Measurements from ENCODE around the gene ZCCHC4.

ZCCHC4 gene

DNA sequence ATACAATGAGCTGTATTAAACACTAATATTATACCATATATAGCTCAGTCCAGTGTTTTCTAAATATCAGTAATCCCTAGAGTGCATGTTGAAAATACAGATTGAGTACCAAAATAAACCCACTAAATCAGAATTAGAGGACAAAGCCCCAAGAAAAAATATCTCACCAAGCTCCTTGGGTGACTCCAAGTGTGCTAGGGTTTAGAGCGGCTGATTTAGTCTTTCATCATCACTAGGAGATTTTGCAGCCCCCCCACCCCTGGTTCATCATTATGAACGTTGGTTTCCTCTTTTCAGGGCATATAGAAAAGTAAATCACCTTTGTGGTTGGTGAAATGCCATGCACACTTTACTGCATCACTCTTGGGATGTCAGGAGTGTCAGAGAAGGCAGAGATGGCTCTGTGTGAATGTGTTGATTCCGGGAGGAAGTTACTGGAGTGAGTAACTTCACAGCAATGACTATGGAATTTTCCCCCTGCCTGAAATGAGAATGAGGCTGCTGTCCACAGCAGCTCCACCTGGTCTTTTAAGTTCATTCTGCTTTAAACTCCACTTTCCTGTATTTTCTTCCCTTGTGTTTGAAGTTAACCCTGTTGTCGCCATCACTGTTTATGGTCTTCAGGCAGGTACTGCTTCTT lies 39.3 kb downstream of the ZCCHC4 start:
- peak; percentile 93 for ATAC-seq
- TF ChIP-seq SNAI2 (CRISPR knock-in tag; IDR thresholded peaks at IDR 0.05) (no peak), ARNTL (CRISPR knock-in tag; IDR thresholded peaks at IDR 0.05; ENCODE audit: borderline replicate concordance, low read depth) (no peak), ZFP30 (CRISPR knock-in tag; IDR thresholded peaks at IDR 0.05) (no peak), ZNF70 (CRISPR knock-in tag; IDR thresholded peaks at IDR 0.05) (no peak), ZFP3 (CRISPR knock-in tag; IDR thresholded peaks at IDR 0.05) (no peak), PPARA (CRISPR knock-in tag; IDR thresholded peaks at IDR 0.05; ENCODE audit: borderline replicate concordance) (no peak), BACH2 (CRISPR knock-in tag; IDR thresholded peaks at IDR 0.05; ENCODE audit: borderline replicate concordance) (no peak), TCF4 (CRISPR knock-in tag; IDR thresholded peaks at IDR 0.05; ENCODE audit: borderline replicate concordance) (no peak), GLIS3 (CRISPR knock-in tag; IDR thresholded peaks at IDR 0.05) (no peak), OSR1 (CRISPR knock-in tag; IDR thresholded peaks at IDR 0.05) (no peak), ZNF8 (CRISPR knock-in tag; IDR thresholded peaks at IDR 0.05) (no peak), ZC3H10 (CRISPR knock-in tag; IDR thresholded peaks at IDR 0.05) (no peak), ESRRG (CRISPR knock-in tag; IDR thresholded peaks at IDR 0.05) (no peak), ISL1 (CRISPR knock-in tag; IDR thresholded peaks at IDR 0.05) (no peak)
- TF ChIP-seq, protein P1, sequence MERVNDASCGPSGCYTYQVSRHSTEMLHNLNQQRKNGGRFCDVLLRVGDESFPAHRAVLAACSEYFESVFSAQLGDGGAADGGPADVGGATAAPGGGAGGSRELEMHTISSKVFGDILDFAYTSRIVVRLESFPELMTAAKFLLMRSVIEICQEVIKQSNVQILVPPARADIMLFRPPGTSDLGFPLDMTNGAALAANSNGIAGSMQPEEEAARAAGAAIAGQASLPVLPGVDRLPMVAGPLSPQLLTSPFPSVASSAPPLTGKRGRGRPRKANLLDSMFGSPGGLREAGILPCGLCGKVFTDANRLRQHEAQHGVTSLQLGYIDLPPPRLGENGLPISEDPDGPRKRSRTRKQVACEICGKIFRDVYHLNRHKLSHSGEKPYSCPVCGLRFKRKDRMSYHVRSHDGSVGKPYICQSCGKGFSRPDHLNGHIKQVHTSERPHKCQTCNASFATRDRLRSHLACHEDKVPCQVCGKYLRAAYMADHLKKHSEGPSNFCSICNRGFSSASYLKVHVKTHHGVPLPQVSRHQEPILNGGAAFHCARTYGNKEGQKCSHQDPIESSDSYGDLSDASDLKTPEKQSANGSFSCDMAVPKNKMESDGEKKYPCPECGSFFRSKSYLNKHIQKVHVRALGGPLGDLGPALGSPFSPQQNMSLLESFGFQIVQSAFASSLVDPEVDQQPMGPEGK (CRISPR knock-in tag; IDR thresholded peaks at IDR 0.05; ENCODE audit: borderline replicate concordance) = no peak
- TF ChIP-seq, protein P2, sequence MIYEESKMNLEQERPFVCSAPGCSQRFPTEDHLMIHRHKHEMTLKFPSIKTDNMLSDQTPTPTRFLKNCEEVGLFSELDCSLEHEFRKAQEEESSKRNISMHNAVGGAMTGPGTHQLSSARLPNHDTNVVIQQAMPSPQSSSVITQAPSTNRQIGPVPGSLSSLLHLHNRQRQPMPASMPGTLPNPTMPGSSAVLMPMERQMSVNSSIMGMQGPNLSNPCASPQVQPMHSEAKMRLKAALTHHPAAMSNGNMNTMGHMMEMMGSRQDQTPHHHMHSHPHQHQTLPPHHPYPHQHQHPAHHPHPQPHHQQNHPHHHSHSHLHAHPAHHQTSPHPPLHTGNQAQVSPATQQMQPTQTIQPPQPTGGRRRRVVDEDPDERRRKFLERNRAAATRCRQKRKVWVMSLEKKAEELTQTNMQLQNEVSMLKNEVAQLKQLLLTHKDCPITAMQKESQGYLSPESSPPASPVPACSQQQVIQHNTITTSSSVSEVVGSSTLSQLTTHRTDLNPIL (CRISPR knock-in tag; IDR thresholded peaks at IDR 0.05; ENCODE audit: low read depth) = no peak

DNA sequence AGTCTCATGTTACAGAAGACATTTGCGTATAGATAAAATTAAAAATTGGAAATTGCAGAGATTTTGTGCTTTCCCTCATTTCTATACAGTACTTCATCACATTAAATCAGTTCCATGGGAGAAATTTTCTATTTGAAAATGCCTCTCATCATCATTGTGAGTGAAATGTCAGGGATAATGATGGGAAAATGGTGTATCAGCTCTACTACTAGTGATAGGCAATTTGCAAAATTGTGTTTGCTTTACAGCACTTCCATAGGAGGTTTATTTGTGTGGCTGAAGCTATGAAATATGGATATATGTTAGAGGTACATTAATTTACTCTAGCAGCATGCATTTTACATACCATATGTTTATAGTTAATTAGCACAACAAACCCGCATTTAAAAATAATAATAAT lies 43.5 kb downstream of the ZCCHC4 start:
- ATAC-seq = no peak
- TF ChIP-seq ZNF70 (CRISPR knock-in tag; IDR thresholded peaks at IDR 0.05) = no peak
- TF ChIP-seq ZNF565 (CRISPR knock-in tag; conservative IDR thresholded peaks at IDR 0.05; ENCODE audit: low read depth) = no peak
- TF ChIP-seq, protein P1 (CRISPR knock-in tag; IDR thresholded peaks at IDR 0.05; ENCODE audit: borderline replicate concordance) = no peak
- no peak for TF ChIP-seq TOX (CRISPR knock-in tag; IDR thresholded peaks at IDR 0.05; ENCODE audit: borderline replicate concordance)
- TF ChIP-seq GLIS3 (CRISPR knock-in tag; IDR thresholded peaks at IDR 0.05) = no peak
- no peak for TF ChIP-seq ZFP3 (CRISPR knock-in tag; IDR thresholded peaks at IDR 0.05)

DNA sequence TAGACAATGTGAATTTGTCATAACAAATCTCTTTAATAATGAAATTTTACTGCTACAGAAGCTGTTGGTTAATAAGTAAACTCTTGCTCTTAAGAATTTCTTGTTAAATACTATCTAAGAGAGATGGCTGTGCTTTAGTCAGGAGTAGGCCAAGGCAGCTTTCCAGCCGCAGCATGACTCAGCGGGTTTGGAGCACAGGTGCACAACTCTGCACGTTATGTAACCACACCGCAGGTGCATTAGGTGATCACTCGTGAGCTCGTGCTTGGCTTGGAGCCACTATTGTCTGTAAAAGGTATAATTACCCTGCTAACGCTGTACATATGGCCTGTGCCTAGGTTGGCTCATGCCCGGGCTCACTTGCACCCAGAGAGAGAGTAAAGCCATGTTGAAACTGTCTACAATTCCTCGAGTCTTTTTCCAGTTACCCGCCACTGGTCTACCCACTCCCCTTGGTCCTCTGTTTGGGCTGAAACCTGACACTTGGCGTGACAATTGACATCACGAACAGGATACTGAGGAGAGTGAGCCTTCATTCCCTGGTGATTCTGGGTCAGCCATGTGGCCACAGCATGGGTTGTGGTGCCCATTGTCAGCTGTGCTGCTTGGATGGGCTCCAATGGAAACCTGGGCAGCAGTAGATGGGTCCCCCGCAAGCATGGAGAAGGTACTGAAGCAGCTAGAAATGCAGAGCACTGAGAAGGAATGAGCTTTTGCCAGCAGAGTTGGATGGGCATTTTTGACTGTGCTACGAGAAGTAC lies 46.1 kb downstream of the ZCCHC4 start:
- TF ChIP-seq ZFP3 (CRISPR knock-in tag; IDR thresholded peaks at IDR 0.05) (no peak), CSDC2 (CRISPR knock-in tag; IDR thresholded peaks at IDR 0.05) (no peak)
- TF ChIP-seq, protein P3, sequence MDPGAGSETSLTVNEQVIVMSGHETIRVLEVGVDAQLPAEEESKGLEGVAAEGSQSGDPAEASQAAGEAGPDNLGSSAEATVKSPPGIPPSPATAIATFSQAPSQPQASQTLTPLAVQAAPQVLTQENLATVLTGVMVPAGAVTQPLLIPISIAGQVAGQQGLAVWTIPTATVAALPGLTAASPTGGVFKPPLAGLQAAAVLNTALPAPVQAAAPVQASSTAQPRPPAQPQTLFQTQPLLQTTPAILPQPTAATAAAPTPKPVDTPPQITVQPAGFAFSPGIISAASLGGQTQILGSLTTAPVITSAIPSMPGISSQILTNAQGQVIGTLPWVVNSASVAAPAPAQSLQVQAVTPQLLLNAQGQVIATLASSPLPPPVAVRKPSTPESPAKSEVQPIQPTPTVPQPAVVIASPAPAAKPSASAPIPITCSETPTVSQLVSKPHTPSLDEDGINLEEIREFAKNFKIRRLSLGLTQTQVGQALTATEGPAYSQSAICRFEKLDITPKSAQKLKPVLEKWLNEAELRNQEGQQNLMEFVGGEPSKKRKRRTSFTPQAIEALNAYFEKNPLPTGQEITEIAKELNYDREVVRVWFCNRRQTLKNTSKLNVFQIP (CRISPR knock-in tag; IDR thresholded peaks at IDR 0.05; ENCODE audit: borderline replicate concordance, low read depth) = no peak
- no peak for ATAC-seq

DNA sequence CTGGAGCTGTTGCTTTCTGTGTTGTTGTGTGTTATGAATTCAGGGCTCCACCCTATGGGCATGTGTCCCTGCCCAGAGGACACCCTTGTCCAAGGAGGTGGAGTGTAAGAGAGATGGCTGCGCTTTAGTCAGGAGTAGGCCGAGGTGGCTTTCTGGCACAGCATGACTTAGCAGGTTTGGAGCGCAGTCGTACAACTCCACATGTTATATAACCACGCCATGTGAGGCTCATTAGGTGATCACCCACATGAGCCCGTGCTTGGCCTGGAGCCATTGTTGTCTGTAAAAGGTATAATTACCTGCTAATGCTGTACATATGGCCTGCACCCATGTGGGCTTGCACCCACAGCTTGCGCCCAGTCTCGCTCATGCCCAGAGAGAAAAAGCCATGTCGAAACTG lies 48.7 kb downstream of the ZCCHC4 start:
- TF ChIP-seq SNAI2 (CRISPR knock-in tag; IDR thresholded peaks at IDR 0.05) (no peak), BACH2 (CRISPR knock-in tag; IDR thresholded peaks at IDR 0.05; ENCODE audit: borderline replicate concordance) (no peak)
- TF ChIP-seq, protein P4, sequence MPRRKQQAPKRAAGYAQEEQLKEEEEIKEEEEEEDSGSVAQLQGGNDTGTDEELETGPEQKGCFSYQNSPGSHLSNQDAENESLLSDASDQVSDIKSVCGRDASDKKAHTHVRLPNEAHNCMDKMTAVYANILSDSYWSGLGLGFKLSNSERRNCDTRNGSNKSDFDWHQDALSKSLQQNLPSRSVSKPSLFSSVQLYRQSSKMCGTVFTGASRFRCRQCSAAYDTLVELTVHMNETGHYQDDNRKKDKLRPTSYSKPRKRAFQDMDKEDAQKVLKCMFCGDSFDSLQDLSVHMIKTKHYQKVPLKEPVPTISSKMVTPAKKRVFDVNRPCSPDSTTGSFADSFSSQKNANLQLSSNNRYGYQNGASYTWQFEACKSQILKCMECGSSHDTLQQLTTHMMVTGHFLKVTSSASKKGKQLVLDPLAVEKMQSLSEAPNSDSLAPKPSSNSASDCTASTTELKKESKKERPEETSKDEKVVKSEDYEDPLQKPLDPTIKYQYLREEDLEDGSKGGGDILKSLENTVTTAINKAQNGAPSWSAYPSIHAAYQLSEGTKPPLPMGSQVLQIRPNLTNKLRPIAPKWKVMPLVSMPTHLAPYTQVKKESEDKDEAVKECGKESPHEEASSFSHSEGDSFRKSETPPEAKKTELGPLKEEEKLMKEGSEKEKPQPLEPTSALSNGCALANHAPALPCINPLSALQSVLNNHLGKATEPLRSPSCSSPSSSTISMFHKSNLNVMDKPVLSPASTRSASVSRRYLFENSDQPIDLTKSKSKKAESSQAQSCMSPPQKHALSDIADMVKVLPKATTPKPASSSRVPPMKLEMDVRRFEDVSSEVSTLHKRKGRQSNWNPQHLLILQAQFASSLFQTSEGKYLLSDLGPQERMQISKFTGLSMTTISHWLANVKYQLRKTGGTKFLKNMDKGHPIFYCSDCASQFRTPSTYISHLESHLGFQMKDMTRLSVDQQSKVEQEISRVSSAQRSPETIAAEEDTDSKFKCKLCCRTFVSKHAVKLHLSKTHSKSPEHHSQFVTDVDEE (CRISPR knock-in tag; IDR thresholded peaks at IDR 0.05) = no peak
- ATAC-seq = no peak

Measured in SK-N-SH treated with all-trans-retinoic acid at 6 μM for 48 hours (cell line).